DND-41 (cell line): Measurements from ENCODE around the gene DNAJC17.
A peak's percentile ranks its signal among the peaks of the same experiment; 100 is the strongest.

Source experiments
- ATAC-seq: fragments of 200-7000 bp; cut with Tn5 transposase; 3 replicates; pipeline ENCODE4 v1.9.1; 2021; ENCODE audit warnings: low read depth; ENCODE audit not compliant: insufficient read depth
- DNase-seq: peaks from one replicate; pipeline ENCODE4 v3.0.0-alpha.2; 2020
- H2AFZ ChIP-seq: 2 replicates; pipeline ENCODE4 v1.6.0; 2012; ENCODE audit warnings: low read depth, low read length
- H3K27ac ChIP-seq: 2 replicates; pipeline ENCODE4 v1.5.1; 2012; ENCODE audit warnings: low read length, inconsistent platforms
- H3K27me3 ChIP-seq: fragments of 200-600 bp; sonication (generic); 2 replicates; pipeline ENCODE4 v1.6.0; 2012; ENCODE audit warnings: low read length, mild to moderate bottlenecking, inconsistent platforms; ENCODE audit not compliant: insufficient read depth, poor library complexity
- H3K36me3 ChIP-seq: 2 replicates; pipeline ENCODE4 v1.5.1; 2012; ENCODE audit warnings: low read length, inconsistent platforms; ENCODE audit not compliant: insufficient read depth
- H3K4me1 ChIP-seq: 2 replicates; pipeline ENCODE4 v1.5.1; 2012; ENCODE audit warnings: mild to moderate bottlenecking, low read length; ENCODE audit not compliant: insufficient read depth
- H3K4me2 ChIP-seq: 2 replicates; pipeline ENCODE4 v1.6.0; 2012; ENCODE audit warnings: mild to moderate bottlenecking, moderate library complexity, low read length, inconsistent platforms; ENCODE audit not compliant: insufficient read depth
- H3K4me3 ChIP-seq, 2 experiments: fragments of 200-600 bp in 1 of 2; shearing (Covaris generic) in 1 of 2; 2 replicates each; pipeline ENCODE4 v1.5.1; 2012 to 2016; ENCODE audit warnings: inconsistent platforms in 2 of 2, low read length in 2 of 2, mild to moderate bottlenecking in 2 of 2, low read depth in 1 of 2, moderate library complexity in 1 of 2
- H3K79me2 ChIP-seq: 2 replicates; pipeline ENCODE4 v1.6.0; 2012; ENCODE audit warnings: low read length, inconsistent platforms; ENCODE audit not compliant: insufficient read depth
- H3K9ac ChIP-seq: 2 replicates; pipeline ENCODE4 v1.6.0; 2012; ENCODE audit warnings: low read depth, mild to moderate bottlenecking, inconsistent platforms, low read length, moderate library complexity
- H3K9me3 ChIP-seq: 2 replicates; pipeline ENCODE4 v1.5.1; 2012; ENCODE audit warnings: low read length, moderate library complexity, mild to moderate bottlenecking, inconsistent platforms; ENCODE audit not compliant: insufficient read depth, severe bottlenecking
- H4K20me1 ChIP-seq: 2 replicates; pipeline ENCODE4 v1.6.0; 2012; ENCODE audit warnings: low read length; ENCODE audit not compliant: insufficient read depth
- CTCF ChIP-seq: IDR thresholded peaks from 2 replicates; pipeline ENCODE4 v1.5.1; 2012; ENCODE audit warnings: borderline replicate concordance, low read length, moderate library complexity, mild to moderate bottlenecking; ENCODE audit not compliant: poor library complexity, severe bottlenecking; ENCODE audit errors: extremely low read depth
- EZH2 ChIP-seq: IDR thresholded peaks from 3 replicates; pipeline ENCODE4 v1.6.1; 2012; ENCODE audit warnings: borderline replicate concordance, low read depth, mild to moderate bottlenecking, moderate library complexity, low read length, inconsistent platforms; ENCODE audit not compliant: severe bottlenecking

Gene DNAJC17

GRCh38 chr15:40806672-40807027 lies 623 bp downstream of the DNAJC17 start:
- Histone ChIP-seq H3K9ac (peak overlapping the region; percentile 87), H3K36me3 (peaks cover 17% of the 10 kb centered on the region), H3K4me1 (peaks cover 25% of the 10 kb centered on the region), H3K4me2 (peak overlapping the region; percentile 88), H4K20me1 (no peaks in the 10 kb centered on the region), H3K9me3 (no peaks in the 10 kb centered on the region), H3K27me3 (no peaks in the 10 kb centered on the region), H3K79me2 (peaks cover 50% of the 10 kb centered on the region), H2AFZ (peak overlapping the region; percentile 99), H3K27ac (peak overlapping the region; percentile 97), H3K4me3 (peak overlapping the region; percentile 77 to 92)
- TF ChIP-seq CTCF (no peak), EZH2 (no peak)
- no peak for DNase-seq
- no peak for ATAC-seq

GRCh38 chr15:40803688-40804087 lies 3.6 kb downstream of the DNAJC17 start:
- Histone ChIP-seq H3K4me2 (no peak overlapping the region), H3K27ac (no peak overlapping the region), H3K79me2 (peaks cover 58% of the 10 kb centered on the region), H3K27me3 (no peaks in the 10 kb centered on the region), H3K4me3 (no peak overlapping the region), H3K9ac (no peak overlapping the region), H4K20me1 (peaks cover 3% of the 10 kb centered on the region; the same call in 1 of the 2 replicates), H3K4me1 (peaks cover 21% of the 10 kb centered on the region), H2AFZ (no peak overlapping the region), H3K36me3 (no peaks in the 10 kb centered on the region), H3K9me3 (no peaks in the 10 kb centered on the region)
- ATAC-seq, result no peak
- TF ChIP-seq CTCF, result peak; percentile 11
- TF ChIP-seq EZH2, result no peak
- no peak for DNase-seq

- Histone ChIP-seq H3K9ac (no peak overlapping the region), H3K27ac (no peak overlapping the region), H3K36me3 (no peaks in the 10 kb centered on the region), H3K9me3 (no peaks in the 10 kb centered on the region), H3K4me3 (no peak overlapping the region), H3K27me3 (no peaks in the 10 kb centered on the region), H3K4me1 (peaks cover 15% of the 10 kb centered on the region), H3K4me2 (no peak overlapping the region), H4K20me1 (peaks cover 3% of the 10 kb centered on the region; the same call in 1 of the 2 replicates), H3K79me2 (peaks cover 56% of the 10 kb centered on the region), H2AFZ (no peak overlapping the region)
- no peak for DNase-seq
- no peak for TF ChIP-seq EZH2
- TF ChIP-seq CTCF, result no peak
- ATAC-seq, result no peak
Observed at GRCh38 chr15:40803076-40803475, 4.2 kb downstream of the DNAJC17 start.

- DNase-seq (no peak), ATAC-seq (no peak)
- no peaks in the 10 kb centered on the region for H3K9me3 ChIP-seq
- H3K36me3 ChIP-seq, result no peaks in the 10 kb centered on the region
- peaks cover 57% of the 10 kb centered on the region for H3K79me2 ChIP-seq
- no peaks in the 10 kb centered on the region for H3K4me1 ChIP-seq
- H3K4me2 ChIP-seq, result no peak overlapping the region
- peaks cover 3% of the 10 kb centered on the region for H4K20me1 ChIP-seq
- no peak overlapping the region for H3K4me3 ChIP-seq
- H3K9ac ChIP-seq, result no peak overlapping the region
- TF ChIP-seq CTCF (no peak), EZH2 (no peak)
- no peak overlapping the region for H2AFZ ChIP-seq
- no peaks in the 10 kb centered on the region for H3K27me3 ChIP-seq
- no peak overlapping the region for H3K27ac ChIP-seq
Observed at GRCh38 chr15:40799523-40799922, 7.8 kb downstream of the DNAJC17 start.
